K562 (cell line): ENCODE data around the gene OGFR. TPM values are rescaled to one million over a fixed set of nuclear protein-coding genes. Genes with fewer than 3 reads are reported as not detected.
A peak's percentile ranks its signal among the peaks of the same experiment; 100 is the strongest.

Source experiments
- ARNT ChIP-seq, 2 experiments: fragments of 450-650 bp; IDR thresholded peaks; 2 replicates each; pipeline ENCODE4 v1.6.1; 2016; ENCODE audit warnings: mild to moderate bottlenecking in 1 of 2
- CBFB ChIP-seq: sonication (generic); formaldehyde crosslinking; IDR thresholded peaks from 2 replicates; pipeline ENCODE4 v1.4.0; 2020; ENCODE audit warnings: mild to moderate bottlenecking, missing genetic modification reagents
- DMBX1 ChIP-seq: fragments of 250-450 bp; sonication (Bioruptor Pico); IDR thresholded peaks from 2 replicates; pipeline ENCODE4 v1.8.0; 2022; ENCODE audit warnings: inconsistent platforms, mild to moderate bottlenecking, moderate library complexity, borderline replicate concordance
- GABPB1 ChIP-seq: sonication (generic); formaldehyde crosslinking; IDR thresholded peaks from 2 replicates; pipeline ENCODE4 v1.8.0; 2022; ENCODE audit warnings: mild to moderate bottlenecking, missing genetic modification reagents
- GABPB2 ChIP-seq: fragments of 250-450 bp; sonication (Bioruptor Pico); conservative IDR thresholded peaks from 2 replicates; pipeline ENCODE4 v1.5.1; 2021; ENCODE audit warnings: mild to moderate bottlenecking
- HDAC1 ChIP-seq, 2 experiments: fragments of 450-650 bp; IDR thresholded peaks; 2 replicates each; pipeline ENCODE4 v1.6.1; 2016 to 2017; ENCODE audit warnings: inconsistent platforms in 1 of 2, mild to moderate bottlenecking in 1 of 2, moderate library complexity in 1 of 2
- JUND ChIP-seq, 2 experiments: IDR thresholded peaks; 2 replicates in 1 of 2; 3 replicates in 1 of 2; pipeline ENCODE4 v1.6.1; 2011; ENCODE audit warnings: borderline replicate concordance in 2 of 2, low read depth in 2 of 2, low read length in 2 of 2, improper control_type of control experiment in 1 of 2, missing biosample characterization in 1 of 2, missing genetic modification characterization in 1 of 2, missing genetic modification reagents in 1 of 2
- SMARCE1 ChIP-seq: fragments of 450-650 bp; IDR thresholded peaks from 2 replicates; pipeline ENCODE4 v1.7.1; 2016; ENCODE audit warnings: mild to moderate bottlenecking
- SP1 ChIP-seq: sonication (generic); formaldehyde crosslinking; IDR thresholded peaks from 2 replicates; pipeline ENCODE4 v1.8.1; 2022; ENCODE audit warnings: mild to moderate bottlenecking, missing genetic modification reagents
- XRCC5 ChIP-seq: fragments of 200-400 bp; formaldehyde crosslinking; IDR thresholded peaks from 2 replicates; pipeline ENCODE4 v1.6.1; 2017; ENCODE audit warnings: low read depth, mild to moderate bottlenecking, low read length
- ZFP36 ChIP-seq: fragments of 150-350 bp; IDR thresholded peaks from 2 replicates; pipeline ENCODE4 v1.6.1; 2018; ENCODE audit warnings: low read length, low read depth; ENCODE audit not compliant: partially characterized antibody
- polyA plus RNA-seq, 8 experiments: library from polyadenylated mRNA; depleted of rRNA in 4 of 8; stranded (reverse) in 5 of 8; unstranded in 3 of 8; fragments of >200 nt; fragmentation: Nextera tagmentation in 2 of 8; fragmentation: Illumina TruSeq in 1 of 8; extraction: Ambion mirVana in 2 of 8; extraction: Trizol in 1 of 8; gene quantifications; 2 replicates each; pipeline versions ENCODE4 v1.2.1 to v1.2.3, GENCODE V29; 2011 to 2014; ENCODE audit warnings: inconsistent platforms in 1 of 8, missing spikeins in 1 of 8
- total RNA-seq, 7 experiments: library from RNA; depleted of rRNA in 6 of 7; stranded (reverse); fragments of >200 nt in 6 of 7; fragmentation: Illumina TruSeq in 2 of 7; extraction: Trizol in 2 of 7; gene quantifications; 2 replicates each; pipeline versions ENCODE4 v1.2.1 to v1.2.3, GENCODE V29; 2011 to 2021; ENCODE audit warnings: low replicate concordance in 1 of 7

Gene OGFR
- total and polyA plus RNA-seq, 9 of the 15 experiments (the other 6 are each of a cell fraction or from before 2014, with no cell fraction given): 0.39 to 56.3 (median 17.5) TPM

- TF ChIP-seq XRCC5 (peak; percentile 82; the same call in 1 of the 2 replicates), CBFB (peak; percentile 76; the same call in 1 of the 2 replicates), ARNT (IDR thresholded peaks at IDR 0.05) (peak; percentile 50 to 77; a peak in 1 of 4 replicates), SP1 (CRISPR knock-in tag) (peak; percentile 79), DMBX1 (no peak), ZFP36 (peak; percentile 74), JUND (IDR thresholded peaks at IDR 0.05; ENCODE audit: borderline replicate concordance, low read depth, low read length) (peak; percentile 86), JUND (tag; IDR thresholded peaks at IDR 0.05; ENCODE audit: borderline replicate concordance, low read depth, low read length) (peak; percentile 60; the same call in 1 of the 3 replicates), HDAC1 (IDR thresholded peaks at IDR 0.05) (peak in 1 of 2 experiments; percentile 52; a peak in 1 of 4 replicates), GABPB1 (peak; percentile 74), GABPB2 (CRISPR knock-in tag) (no peak), SMARCE1 (peak; percentile 37; the same call in 1 of the 2 replicates)
Measured at GRCh38 chr20:62822788-62823651, 18.4 kb downstream of the OGFR start (continued).
